Brain pericyte (primary cell): Measurements from ENCODE around the gene FIP1L1.

Experiments
- DNase-seq: peaks from one replicate; pipeline ENCODE4 v3.0.0-alpha.2; 2012; ENCODE audit warnings: low read depth, low spot score

The FIP1L1 gene

GRCh38 chr4:53501561-53501960, 124.1 kb downstream of the FIP1L1 start:
- DNase-seq = no peak

GRCh38 chr4:53502094-53502493, 124.7 kb downstream of the FIP1L1 start:
- no peak for DNase-seq

- DNase-seq = no peak
Observed at GRCh38 chr4:53505947-53506346, 128.5 kb downstream of the FIP1L1 start.

- DNase-seq = no peak
Observed at GRCh38 chr4:53507058-53507457, 129.6 kb downstream of the FIP1L1 start.

GRCh38 chr4:53507671-53508286, 130.3 kb downstream of the FIP1L1 start:
- DNase-seq = no peak

- no peak for DNase-seq
Observed at GRCh38 chr4:53508446-53508845, 131.0 kb downstream of the FIP1L1 start.

- no peak for DNase-seq
Observed at GRCh38 chr4:53510321-53510720, 132.9 kb downstream of the FIP1L1 start.
